GM12891 (cell line): ENCODE results near the gene PLEKHJ1.

Source experiments
- POLR2AphosphoS5 ChIP-seq: IDR thresholded peaks from 2 replicates; pipeline ENCODE4 v1.6.1; 2011; ENCODE audit warnings: low read depth, low read length, control low read depth
- TAF1 ChIP-seq: IDR thresholded peaks from 2 replicates; pipeline ENCODE4 v1.6.1; 2011; ENCODE audit warnings: low read depth, low read length, control low read depth

- peak; percentile 77 for TF ChIP-seq TAF1
- TF ChIP-seq POLR2AphosphoS5 = peak; percentile 76
Observed at GRCh38 chr19:2236314-2237050, at the start of gene PLEKHJ1, which contains the start of gene SF3A2.
